Amniotic epithelial cell (primary cell): ENCODE results near the gene A2M.
"Not testable (repeated sequence)": the region's sequence is repeated elsewhere in the genome, so short reads cannot be mapped to it uniquely, and the experiment has no call there.

ENCODE experiments used
- DNase-seq: peaks from one replicate; pipeline ENCODE4 v3.0.0-alpha.2; 2010; ENCODE audit warnings: low read depth

Gene A2M

DNA sequence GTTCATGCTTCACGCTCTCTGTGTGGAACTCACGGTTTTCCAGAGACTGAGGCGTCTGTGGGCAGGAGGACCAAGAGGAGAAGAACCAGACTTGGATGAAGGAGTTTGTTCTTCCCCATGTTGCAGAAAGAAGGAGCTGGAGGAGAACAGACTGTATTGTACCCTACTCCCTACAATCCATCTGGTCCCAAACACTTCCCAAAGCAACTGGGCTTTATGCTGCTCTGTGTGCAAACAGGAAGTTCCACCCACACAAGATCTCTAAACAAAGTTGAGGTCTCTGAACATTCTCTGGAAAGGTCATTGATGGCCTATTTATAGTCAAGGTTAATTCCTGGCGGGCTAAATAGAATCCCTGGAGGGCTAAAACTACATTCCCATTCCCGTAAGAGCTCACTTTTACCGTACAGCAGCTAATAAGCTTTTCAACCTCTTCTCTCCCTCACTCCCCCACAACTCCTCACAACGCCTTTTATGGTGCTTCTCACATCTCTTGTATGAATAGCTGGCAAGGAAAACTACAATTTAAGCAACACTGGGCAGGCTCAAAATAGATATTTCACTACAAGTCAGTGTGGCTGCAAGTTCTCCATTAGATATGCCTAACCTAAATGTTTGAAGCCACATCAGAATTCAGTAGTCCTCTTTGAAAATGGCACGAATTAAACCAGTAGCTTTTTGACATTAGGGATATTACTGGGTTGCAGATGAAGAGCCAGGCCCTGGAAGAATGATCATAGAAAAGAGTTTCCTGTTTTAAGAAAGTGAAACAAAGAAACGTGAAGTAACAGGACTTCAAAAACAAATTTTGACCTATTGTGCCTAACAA lies at the start of gene A2M:
A2M (minus strand) TSS at position 189 of the 829 bp plus-strand sequence; CDS start at position 119, 70 bp downstream.
- no peak for DNase-seq

DNA sequence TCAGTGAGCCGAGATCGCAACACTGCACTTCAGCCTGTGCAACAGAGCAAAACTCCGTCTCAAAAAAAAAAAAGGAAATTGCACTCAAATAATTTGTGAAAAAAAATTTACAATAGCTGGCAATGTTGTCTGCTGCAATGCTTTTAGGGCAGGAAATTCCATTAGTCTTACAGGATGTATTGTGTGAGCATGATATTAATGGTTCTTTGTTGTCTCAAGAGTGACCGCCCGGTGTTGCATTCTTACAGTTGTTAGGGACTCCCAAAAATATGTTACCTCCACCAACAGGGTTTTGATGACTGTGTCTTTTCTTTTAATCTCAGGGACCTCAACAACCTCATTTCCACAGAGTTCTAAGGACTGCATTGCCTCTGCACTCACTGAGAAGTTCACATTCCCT lies 47.7 kb upstream of the A2M start:
- no peak for DNase-seq

DNA sequence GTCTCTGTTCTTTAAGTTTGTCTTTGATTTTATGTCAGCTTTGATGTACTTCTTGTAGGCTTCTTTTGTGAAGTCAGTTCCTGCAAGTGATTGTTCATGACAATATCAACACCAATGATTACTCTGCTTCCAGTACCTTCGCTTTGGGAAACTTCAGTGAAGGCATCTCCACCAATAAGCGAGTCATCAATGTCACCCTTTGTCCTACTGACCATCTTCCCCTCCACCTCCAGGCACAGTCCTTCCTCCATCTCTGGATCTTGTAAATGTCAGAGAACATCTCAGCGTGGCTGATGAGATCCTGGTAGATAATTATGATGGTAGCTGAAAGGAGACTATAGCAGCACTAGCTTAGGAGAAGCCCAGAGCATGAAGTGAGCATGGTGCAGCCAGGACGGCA lies 40.4 kb upstream of the A2M start:
- DNase-seq: no peak

DNA sequence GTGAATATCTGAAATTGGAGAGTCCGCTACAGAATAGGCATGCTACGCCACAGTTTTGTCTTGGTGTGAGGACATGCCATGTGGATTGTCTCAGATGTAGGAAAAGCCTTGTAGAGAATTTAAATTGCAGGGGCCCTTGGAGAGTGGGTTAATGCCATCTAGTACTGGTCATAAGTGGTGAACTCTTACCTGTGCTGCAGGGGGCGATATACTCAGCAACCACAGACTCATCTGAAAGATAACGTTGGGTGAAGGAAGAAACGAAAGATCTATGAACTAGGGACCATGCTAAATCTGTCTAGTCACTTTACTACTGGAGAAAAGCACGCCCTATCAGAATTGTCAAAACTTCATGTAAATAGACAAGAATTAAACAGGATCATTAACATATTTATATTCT lies 33.7 kb upstream of the A2M start:
- DNase-seq: no peak

DNA sequence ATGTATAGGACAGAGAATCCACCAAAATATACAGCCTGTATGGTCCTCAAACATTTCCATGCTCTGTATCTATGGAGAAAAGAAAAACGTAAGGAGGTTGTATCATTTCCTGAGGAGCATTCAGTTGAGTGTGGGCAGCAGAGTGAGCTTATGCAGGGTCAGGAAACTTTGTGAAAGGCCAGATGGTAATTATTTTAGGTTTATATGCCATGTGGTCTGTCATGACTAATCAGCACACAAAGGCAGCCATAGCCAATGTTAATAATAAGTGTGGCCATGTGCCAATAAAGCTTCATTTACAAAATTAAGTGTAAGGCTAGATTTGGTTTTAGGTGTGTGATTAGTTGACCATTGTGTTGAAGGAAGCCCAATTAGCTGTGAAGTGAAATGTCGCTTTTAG lies 33.2 kb upstream of the A2M start:
- no peak for DNase-seq

DNA sequence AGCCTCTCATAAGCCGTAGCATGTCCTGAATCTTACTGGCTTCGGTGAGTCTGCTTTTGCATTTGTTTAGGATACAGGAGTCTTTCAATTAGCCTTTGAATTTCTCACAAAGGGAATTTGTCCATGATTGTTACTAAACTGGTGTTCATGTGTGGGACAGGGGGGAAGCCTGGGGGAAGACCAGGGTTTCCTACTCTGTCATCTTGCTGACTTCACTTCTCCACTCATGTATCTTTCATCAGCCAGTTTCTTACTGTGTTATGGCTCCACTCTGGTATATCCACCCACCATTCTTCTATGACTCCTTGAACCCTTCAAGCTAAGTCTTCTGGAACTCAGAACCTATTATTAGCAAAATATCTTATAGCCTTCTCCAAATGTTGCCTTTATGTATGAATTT lies 31.7 kb upstream of the A2M start:
- no peak for DNase-seq

DNA sequence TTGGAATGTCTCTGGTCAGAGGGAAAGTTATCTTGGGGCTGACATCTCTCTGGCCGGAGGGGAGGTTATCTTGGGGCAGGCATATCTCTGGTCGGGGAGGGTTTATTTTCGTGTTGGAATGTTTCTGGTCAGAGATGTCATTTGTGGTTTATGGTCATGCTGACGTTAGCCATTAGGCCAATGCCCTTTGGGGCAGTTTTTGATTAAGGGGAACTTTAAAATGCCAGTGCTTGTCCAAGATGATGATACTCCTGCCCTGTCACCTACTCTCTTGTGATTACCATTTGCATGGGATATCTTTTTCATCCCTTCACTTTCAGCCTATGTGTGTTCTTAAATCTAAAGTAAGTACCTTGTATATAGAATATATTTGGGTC lies 29.0 kb upstream of the A2M start:
- DNase-seq: no peak

DNA sequence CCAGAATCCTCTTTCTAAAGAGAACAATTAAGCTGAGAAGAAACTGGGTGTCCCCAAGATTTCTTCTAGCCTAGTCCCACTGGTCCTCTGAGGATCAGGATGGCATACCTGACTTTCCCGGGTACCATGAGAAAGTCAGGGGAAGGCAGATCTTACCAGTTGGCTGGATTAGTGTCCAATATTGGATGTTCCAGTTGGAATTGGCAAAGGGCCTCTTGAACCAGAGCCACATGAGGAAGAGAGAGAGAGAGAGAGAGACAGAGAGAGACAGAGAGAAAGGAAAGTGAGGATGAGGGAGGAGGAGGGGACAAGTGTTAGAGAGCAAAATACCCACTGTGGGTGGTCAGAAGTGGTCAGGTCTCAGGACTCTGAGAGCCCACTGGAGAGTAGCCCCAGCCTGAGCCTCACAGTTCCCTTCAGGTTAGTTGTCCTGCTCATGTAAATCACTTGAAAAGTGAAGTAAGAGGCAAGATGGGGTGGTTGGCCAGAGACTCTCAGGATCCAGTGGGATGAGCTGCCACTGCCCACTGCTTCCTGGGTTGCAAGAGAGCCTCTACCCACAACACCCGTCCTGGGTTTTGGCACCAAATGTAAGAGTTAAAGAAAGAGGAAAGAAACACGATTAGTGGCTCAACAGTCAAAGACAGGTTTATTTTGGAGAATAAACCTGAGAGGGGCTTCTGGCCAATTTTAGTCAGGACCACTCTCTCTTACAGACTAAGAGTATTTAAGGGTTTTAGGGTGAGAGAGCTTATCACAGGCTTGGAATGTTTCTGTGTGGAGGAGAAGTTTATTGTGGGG lies 28.4 kb upstream of the A2M start:
- DNase-seq: no peak

DNA sequence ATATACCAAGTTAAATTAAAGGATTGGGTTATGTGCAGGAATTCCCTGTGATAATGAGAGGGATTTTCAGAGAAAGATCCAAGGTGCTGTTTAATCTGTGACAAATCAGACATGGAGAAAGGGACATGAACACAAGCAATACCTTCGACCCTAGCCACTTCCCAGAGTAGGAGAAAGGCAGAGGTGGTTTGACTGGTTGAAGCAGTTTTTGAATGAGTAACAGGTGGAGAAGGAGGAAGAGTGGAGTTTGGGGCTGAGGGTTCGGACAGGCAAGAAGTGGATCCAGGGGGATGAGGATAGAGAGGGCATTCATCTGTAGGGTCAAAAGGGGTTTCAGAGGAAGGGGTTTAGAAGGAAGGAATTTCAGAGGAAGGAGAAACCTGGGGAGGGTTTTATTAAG lies 27.4 kb upstream of the A2M start:
- no peak for DNase-seq

DNA sequence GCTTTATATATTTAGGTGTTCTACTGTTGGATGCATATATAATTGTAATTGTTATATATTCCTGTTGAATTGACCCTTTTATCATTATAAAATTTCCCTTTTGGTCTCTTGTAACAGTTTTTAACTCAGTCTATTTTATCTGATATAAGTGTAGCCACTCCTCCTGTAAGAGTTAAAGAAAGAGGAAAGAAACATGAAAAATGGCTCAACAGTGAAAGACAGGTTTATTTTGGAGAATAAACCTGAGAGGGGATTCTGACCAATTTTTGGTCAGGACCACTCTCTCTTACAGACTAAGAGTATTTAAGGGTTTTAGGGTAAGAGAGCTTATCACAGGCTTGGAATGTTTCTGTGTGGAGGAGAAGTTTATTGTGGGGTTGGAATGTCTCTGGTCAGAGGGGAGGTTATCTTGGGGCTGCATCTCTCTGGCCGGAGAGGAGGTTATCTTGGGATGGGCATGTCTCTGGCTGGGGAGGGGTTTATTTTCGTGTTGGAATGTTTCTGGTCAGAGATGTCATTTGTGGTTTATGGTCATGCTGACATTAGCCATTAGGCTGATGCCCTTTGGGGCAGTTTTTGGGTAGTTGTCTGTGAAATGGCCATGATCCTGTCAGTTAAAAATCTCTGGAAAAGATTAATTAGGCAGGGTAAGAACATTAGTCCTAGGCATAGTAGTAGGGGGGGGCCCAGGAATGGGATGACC lies 24.0 kb upstream of the A2M start:
- not testable (repeated sequence) for DNase-seq

DNA sequence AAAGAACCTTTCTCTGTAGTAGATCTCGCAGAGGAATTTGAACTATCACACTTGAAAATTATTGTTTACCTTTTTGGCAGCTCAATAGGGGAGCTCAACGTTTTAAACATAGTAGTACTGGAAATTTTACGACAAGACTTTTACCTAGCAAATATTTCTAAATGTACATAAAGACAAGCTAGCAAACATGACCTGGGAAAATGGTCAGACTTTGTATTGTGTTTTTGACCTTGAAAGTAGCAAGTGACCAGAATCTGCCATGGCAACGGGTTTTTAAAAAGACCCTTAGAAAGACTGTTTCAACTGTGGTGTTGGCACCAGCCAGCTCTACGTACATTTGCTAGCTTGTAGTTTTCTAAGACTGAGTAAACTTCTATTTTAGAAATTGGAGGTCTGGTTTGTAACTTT lies 20.2 kb upstream of the A2M start:
- DNase-seq: no peak

DNA sequence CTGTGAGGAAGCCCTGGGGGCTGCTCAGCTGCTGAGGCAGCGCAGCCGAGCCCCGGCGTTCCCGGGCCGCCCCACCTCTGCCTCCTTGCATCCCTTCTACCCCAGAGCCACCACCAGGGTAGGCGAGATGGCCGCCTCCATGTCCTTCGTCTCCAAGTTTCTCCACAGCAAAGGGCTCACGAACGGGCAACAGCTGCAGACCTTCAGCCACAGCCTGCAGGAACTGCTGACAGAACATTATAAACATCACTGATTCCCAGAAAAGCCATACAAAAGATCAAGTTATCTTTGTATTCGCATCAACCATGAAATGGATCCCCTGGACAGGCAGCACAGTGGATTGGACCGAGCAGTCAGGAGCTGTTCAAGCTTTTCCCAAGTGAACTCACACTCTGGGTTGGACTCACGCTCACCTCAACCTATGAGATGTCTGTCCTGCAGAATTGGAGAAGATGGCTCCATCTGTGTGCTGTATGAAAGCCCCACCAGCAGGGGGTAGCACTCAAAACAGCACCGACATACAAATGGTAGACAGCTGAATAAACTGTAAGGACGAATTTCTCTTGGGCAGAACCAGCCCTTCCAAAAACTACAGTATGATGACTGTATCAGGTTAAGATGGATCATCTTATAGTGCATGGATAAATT lies 19.4 kb upstream of the A2M start:
- no peak for DNase-seq

DNA sequence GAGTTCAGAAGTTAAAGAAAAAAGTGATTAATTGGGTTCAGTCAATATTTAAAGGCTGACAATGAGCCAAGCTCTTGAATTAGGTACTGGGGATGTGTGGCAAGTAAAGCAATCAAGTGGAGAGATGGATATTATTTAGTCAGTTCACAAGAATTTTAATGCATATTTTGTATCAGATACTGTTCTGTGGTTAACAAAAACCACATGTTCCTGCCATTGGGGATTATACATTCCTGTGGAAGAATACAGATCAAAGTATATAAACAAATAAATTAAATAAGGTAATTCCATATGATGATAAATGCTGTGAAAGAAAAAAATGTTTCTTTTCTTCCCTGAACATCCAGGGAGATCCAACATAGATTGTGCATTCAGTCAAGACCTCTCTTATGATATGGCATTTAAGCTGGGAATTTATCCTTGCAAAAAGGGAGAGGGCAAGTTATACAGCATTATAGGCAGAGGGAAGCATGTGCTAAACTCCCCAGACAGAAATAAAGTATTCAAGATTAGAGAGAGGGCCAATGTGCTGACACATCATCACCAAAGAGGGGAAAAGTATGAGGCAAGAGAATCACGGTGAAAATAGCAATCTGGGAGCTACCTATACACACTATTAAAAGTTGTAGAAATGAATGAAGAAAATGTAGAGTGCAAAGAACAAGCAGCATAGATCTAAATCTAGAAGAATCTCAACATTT lies 17.6 kb upstream of the A2M start:
- peak; percentile 34 for DNase-seq

DNA sequence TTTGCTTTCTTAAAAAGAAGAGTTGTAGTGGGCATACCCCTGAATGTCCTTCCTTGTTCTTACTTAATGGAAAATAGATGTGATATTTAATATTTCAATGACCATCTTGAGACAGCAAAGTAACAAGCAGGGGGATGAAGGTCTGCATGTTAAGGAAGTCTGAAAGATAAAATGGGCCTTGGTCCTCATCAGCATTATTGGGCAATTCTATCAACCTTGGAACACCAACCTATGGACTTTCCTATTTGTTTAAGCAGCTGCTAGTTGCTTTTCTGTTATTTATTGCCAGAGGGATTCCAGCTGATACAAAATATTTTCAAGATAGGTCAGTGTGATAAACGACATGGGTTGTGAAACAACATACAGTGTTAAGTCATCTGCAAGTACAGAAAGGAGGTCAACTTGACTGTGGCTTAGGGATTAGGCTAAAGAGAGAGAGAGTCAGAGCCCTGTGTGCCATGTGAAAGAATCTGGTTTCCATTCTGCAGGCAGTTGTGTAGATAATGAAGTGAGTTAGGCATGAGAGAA lies 16.4 kb upstream of the A2M start:
- peak; percentile 70 for DNase-seq

DNA sequence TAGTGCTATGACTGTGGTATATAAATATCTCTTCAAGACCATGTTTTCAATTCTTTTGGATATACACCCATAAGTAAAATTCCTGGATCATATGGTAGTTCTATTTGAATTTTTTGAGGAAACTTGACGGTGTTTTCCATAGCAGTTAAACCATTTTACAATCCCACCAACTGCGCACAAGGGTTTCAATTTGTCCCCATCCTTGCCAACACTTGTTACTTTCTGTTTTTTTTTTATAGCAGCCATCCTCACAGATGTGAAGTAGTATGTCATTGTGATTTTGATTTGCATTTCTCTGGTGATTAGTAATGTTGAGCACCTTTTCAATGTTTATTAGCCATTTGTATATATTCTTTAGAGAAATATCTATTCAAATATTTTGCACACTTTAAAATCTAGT lies 14.5 kb upstream of the A2M start:
- no peak for DNase-seq

DNA sequence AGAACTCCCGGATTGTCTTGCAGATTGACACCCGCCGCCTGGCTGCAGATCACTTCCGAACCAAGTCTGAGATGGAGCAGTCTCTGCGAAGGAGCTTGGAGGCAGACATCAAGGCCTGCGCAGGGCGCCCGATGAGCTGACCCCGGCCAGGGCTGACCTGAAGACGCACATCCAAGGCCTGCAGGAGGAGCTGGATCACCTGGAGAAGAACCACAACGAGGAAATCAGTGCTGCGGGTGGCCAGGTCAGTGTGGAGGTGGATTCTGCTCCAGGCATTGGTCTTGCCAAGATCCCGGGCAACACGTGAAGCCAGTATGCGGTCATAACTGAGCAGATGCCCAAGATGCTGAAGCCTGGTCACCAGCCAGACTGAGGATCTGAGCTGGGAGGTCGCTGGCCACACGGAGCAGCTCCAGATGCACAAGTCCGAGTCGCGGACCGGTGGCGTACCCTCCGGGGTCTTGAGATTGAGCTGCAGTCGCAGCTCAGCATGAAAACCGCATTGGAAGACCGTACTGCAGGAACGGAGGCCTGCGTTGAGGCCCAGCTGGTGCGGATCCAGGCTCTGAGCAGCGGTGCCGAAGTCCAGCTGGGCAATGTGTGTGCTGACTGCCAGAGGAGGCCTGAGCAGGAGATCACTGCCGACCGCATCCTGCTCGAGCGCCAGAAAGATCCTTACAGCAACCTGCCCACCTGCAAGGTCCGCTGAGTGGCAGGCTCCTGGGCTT lies 12.4 kb upstream of the A2M start:
- no peak for DNase-seq

DNA sequence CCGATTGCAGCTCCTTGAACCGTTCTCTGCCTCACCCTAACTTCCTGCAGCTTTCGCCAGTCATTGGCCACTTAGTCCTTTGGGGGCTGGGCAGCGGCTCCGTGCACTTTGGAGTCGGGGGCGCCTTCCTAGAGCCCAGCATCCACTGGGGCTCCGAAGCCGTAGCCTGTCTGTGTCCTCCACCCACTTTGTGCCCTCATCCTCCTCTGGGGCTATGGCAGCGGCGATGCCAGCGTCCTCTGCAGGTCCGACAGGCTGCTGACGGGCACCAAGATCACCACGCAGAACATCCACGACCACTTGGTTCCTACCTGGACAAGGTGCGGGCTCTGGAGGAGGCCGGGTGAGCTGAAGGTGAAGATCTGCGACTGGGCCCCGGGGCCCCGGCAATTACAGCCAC lies 11.8 kb upstream of the A2M start:
- no peak for DNase-seq

DNA sequence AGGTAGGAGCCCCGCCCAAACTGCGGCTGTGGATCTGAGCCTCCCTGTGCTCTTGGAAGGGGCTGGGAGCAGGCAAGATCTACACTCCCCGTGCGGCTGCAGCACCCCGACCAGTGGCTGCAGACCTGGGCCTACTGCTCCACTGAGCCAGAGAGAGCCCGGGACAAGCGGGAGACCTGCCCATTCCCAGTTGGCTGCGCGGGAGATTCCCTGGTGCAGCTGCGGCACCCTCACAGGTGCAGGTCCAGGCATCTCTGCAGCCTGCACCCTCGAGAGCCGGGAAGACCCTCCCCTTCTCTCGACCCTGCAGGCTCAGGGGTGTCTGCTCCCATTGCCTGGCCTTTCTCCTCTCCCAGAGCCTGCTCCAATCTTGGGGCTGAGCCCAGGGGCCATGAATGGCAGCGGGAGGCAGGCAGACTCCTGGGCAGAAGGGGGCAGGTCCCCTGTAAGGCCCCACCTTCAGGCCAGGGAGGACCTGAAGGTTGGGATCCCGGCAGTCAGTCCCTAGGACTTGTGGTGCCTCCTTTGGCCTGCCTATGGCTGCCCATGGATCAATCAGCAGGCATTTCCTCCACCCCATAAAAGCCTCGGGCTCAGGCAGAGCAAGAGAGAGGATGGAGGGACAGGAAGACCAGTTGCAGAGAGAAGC lies 8.8 kb upstream of the A2M start:
- DNase-seq: no peak

DNA sequence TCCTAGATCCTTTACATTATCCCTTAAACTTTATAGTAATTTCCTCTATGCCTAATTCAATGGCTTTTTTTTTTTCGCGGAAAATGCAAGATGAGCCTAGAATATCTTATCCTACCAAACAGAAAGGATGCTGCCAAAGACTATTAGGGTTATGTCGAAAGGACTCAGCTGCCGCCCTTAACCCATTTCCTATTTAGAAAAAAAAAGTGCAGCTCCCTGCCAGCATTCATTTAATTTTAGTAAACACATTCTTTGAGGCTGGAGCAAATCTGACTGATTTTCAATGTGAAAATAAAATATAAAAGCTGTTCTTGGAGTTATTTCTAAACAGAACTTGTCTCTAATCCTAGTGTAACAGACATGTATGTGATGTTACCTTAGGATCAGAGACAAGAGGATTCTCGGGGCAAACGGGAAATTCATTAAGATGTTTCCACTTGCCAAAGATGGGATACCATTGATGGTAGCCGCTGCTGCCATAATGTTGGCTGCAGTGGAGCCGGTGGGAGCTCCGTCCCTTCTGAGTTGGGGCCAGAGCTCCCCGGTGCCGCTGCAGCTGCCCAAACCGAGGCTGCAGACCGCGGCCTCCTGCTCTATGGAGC lies 8.2 kb upstream of the A2M start:
- no peak for DNase-seq

DNA sequence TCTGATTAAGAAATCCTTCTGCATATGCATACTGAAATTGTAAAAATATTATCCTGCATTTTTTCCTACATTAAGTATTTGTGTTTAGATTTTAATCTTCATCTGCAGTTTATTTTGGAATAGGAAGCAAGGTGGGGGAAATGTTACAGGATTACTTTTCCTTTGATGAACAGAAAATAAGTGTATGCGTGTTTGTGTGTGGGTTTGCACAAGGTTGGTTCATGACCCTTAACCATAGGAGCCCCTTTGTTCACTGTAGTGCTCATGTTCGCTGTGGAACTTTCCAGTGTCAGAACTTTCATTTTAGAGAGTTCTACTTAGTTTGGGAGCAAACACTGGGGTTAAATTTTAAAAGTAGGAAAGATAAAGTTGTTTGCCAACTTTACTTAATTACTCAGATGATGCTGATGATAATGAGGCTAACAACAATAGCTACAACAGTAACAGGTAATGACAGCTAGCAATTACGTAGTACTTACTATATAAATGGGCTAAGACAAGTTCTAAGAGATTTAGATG lies 6.4 kb upstream of the A2M start:
- no peak for DNase-seq
